Peyer's patch (tissue), 4 donors: ENCODE results near the gene LRRN2. TPM values are rescaled to one million over a fixed set of nuclear protein-coding genes. Genes with fewer than 3 reads are reported as not detected.
"Not testable (repeated sequence)": the region's sequence is repeated elsewhere in the genome, so short reads cannot be mapped to it uniquely, and the experiment has no call there.

Experiments used
- DNase-seq, 3 donors: peaks; one replicate each; pipeline ENCODE4 v3.0.0-alpha.2; 2017 to 2019
- H3K27ac ChIP-seq, 4 donors: fragments of 200-600 bp; sonication (generic); one replicate each; pipeline ENCODE4 v1.5.1; 2016 to 2019
- H3K27me3 ChIP-seq, 2 donors: fragments of 200-600 bp; sonication (generic); one replicate each; pipeline ENCODE4 v1.5.1; 2019
- H3K36me3 ChIP-seq, 3 donors: fragments of 200-600 bp; sonication (generic); one replicate each; pipeline ENCODE4 v1.5.1; 2016 to 2019
- H3K4me1 ChIP-seq, 4 donors: fragments of 200-600 bp; sonication (generic); one replicate each; pipeline ENCODE4 v1.5.1; 2016 to 2019
- H3K4me3 ChIP-seq, 4 donors: fragments of 200-600 bp; sonication (generic); 1 replicate in 3 of 4; 2 replicates in 1 of 4; pipeline ENCODE4 v1.5.1; 2016 to 2019; ENCODE audit warnings: mild to moderate bottlenecking in 1 of 4
- H3K9me3 ChIP-seq, 4 donors: fragments of 200-600 bp; sonication (generic); one replicate each; pipeline ENCODE4 v1.5.1; 2016 to 2019; ENCODE audit warnings: mild to moderate bottlenecking in 1 of 4
- POLR2A ChIP-seq, 2 donors: fragments of 450-650 bp; IDR thresholded peaks; one replicate each; pipeline ENCODE4 v1.5.1; 2017; ENCODE audit warnings: antibody characterized with exemption in 2 of 2, mild to moderate bottlenecking in 2 of 2, moderate library complexity in 2 of 2
- total RNA-seq, 4 donors: library from RNA; depleted of rRNA; stranded (reverse); fragments of >200 nt; gene quantifications; one replicate each; pipeline ENCODE4 v1.1.0, GENCODE V29; 2016
- TF ChIP-seq, protein P1 (sequence below), 6 experiments: fragments of 450-650 bp in 4 of 6; fragments of 200-600 bp in 2 of 6; sonication (generic) in 1 of 6; IDR thresholded peaks; one replicate each; pipeline ENCODE4 v1.5.1; 2017 to 2019; ENCODE audit warnings: antibody characterized with exemption in 6 of 6, mild to moderate bottlenecking in 3 of 6, moderate library complexity in 1 of 6

Gene LRRN2
- total RNA-seq, 4 donors from 2014 or later = 0.66 to 1.6 (median 0.70) TPM; not detected in 1

DNA sequence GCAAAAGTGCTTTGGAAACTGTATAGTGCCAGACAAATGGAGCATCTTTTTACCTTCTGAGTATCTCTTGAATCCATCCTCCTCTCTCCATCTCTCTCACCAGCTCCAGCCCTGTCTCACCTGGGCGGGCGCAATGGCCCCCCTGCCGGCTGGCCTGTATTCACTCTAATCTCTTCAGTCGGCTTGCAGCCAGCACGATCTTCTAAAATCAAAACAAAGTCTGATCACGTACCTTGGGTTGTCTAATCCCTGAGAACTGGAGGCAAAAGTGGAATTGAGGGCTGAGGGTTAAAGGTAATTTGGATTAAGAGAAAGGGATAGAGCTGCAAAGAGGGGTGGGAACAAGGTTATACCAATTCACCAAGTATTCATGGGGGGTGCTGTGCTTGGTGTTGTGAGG is 46.0 kb upstream of the LRRN2 start:
- TF ChIP-seq, protein P1, sequence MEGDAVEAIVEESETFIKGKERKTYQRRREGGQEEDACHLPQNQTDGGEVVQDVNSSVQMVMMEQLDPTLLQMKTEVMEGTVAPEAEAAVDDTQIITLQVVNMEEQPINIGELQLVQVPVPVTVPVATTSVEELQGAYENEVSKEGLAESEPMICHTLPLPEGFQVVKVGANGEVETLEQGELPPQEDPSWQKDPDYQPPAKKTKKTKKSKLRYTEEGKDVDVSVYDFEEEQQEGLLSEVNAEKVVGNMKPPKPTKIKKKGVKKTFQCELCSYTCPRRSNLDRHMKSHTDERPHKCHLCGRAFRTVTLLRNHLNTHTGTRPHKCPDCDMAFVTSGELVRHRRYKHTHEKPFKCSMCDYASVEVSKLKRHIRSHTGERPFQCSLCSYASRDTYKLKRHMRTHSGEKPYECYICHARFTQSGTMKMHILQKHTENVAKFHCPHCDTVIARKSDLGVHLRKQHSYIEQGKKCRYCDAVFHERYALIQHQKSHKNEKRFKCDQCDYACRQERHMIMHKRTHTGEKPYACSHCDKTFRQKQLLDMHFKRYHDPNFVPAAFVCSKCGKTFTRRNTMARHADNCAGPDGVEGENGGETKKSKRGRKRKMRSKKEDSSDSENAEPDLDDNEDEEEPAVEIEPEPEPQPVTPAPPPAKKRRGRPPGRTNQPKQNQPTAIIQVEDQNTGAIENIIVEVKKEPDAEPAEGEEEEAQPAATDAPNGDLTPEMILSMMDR (IDR thresholded peaks at IDR 0.05) = no peak
- no peak for TF ChIP-seq POLR2A (IDR thresholded peaks at IDR 0.05)
- no peaks in the 10 kb centered on the region for H3K4me1 ChIP-seq
- no peaks in the 10 kb centered on the region for H3K9me3 ChIP-seq
- no peak for DNase-seq
- H3K27me3 ChIP-seq = no peaks in the 10 kb centered on the region
- no peak overlapping the region for H3K4me3 ChIP-seq
- no peak overlapping the region for H3K27ac ChIP-seq
- H3K36me3 ChIP-seq = no peaks in the 10 kb centered on the region

DNA sequence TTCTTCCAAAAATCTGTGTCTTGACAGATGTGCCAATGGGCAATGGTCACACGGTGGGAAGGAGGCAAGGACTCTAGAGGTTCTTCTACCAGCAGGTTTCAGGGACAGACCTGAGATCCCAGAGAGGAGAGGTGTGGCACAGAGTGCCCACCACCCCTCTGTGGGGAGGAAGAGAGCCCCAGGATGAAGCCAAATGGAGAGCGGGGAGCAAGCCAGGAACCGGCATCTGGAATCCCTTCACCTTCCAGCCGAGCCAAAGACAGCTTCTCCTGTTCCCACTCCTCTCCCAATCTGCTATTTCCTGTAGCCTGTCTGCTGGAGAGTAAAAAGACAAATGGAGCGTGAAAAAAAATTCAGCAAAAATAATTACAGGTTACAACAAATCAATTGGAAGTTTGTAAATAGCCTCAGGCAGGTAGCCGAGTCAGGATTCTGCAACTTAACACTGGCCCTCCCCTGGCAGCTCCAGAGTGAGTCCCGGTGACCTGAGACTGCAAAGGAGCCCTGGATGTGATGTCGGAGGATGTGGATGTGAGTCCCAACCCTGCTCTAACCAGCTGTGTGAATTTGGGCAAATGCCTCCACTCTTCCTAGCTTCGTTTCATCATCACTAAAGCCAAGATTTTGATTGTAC is 45.4 kb upstream of the LRRN2 start:
- Histone ChIP-seq H3K9me3 (no peaks in the 10 kb centered on the region), H3K4me1 (no peaks in the 10 kb centered on the region), H3K36me3 (no peaks in the 10 kb centered on the region), H3K27me3 (no peaks in the 10 kb centered on the region), H3K4me3 (no peak overlapping the region), H3K27ac (no peak overlapping the region)
- TF ChIP-seq, protein P1 (IDR thresholded peaks at IDR 0.05) = no peak
- no peak for TF ChIP-seq POLR2A (IDR thresholded peaks at IDR 0.05)
- DNase-seq = no peak

DNA sequence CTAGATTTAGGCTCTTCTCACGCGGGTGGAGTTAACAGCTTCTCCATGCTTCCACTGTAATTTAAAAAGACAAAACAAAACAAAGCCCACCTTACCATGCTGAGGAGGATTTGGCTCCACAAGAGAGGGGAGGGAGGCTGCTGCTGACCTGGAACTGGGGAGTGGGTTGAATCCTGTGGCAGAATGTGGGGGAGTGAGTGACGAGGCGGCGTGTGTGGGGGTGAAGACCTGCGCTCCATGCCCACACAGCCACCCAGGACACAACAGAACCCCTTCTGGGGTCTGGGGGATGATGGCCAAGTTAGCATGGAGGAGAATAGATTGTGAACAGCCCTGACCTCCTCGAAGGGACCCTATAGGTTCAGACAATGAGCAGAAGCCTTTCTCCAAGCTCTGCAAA is 44.0 kb upstream of the LRRN2 start:
- no peaks in the 10 kb centered on the region for H3K4me1 ChIP-seq
- H3K27ac ChIP-seq = no peak overlapping the region
- H3K4me3 ChIP-seq = no peak overlapping the region
- DNase-seq = no peak
- H3K36me3 ChIP-seq = no peaks in the 10 kb centered on the region
- H3K9me3 ChIP-seq = no peaks in the 10 kb centered on the region
- no peaks in the 10 kb centered on the region for H3K27me3 ChIP-seq
- TF ChIP-seq, protein P1 (IDR thresholded peaks at IDR 0.05) = no peak
- TF ChIP-seq POLR2A (IDR thresholded peaks at IDR 0.05) = no peak

DNA sequence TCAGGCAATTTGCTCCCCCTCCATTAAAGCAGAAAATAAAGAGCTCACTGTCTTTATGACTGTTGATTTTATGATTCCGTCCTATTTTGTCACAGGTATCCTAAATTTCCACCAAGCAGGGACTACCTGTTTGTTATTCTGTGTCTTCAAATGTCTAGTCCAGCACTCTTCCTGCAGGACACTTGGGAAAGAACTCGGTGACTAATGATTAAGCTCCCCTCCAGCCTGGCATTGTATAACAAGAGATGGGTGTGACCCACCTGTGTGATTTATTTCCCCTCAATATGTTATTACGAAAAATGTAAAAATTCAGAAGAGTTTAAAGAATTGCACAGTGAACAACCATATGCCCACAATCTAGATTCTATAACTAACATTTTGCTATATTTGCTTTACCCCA is 42.9 kb upstream of the LRRN2 start:
- Histone ChIP-seq H3K27ac (no peak overlapping the region), H3K9me3 (no peaks in the 10 kb centered on the region), H3K27me3 (no peaks in the 10 kb centered on the region), H3K4me1 (no peaks in the 10 kb centered on the region), H3K36me3 (no peaks in the 10 kb centered on the region), H3K4me3 (no peak overlapping the region)
- no peak for DNase-seq
- TF ChIP-seq, protein P1 (IDR thresholded peaks at IDR 0.05) = no peak
- TF ChIP-seq POLR2A (IDR thresholded peaks at IDR 0.05) = no peak

DNA sequence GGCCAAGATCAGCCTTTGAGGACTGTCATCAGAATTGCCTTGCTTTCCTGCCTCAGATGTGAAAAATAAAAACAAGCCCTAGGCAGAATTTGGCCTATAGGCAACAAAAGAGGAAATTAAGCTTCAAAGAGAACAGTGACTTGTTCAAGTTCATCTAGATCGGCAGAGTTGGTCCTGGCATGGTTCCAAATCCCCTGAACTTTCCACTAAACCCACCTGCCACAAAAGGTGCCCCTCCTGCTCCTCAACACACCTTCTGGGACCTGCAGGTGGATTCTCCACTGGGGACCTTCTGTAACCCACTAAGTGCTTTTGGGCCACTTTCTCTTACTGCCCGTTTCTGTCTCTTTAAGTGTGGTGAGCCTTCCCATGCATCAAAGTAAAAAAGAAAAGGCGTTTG is 42.5 kb upstream of the LRRN2 start:
- no peak for DNase-seq
- H3K9me3 ChIP-seq = no peaks in the 10 kb centered on the region
- TF ChIP-seq, protein P1 (IDR thresholded peaks at IDR 0.05) = no peak
- no peak for TF ChIP-seq POLR2A (IDR thresholded peaks at IDR 0.05)
- no peaks in the 10 kb centered on the region for H3K4me1 ChIP-seq
- H3K36me3 ChIP-seq = no peaks in the 10 kb centered on the region
- H3K4me3 ChIP-seq = no peak overlapping the region
- H3K27me3 ChIP-seq = no peaks in the 10 kb centered on the region
- no peak overlapping the region for H3K27ac ChIP-seq

DNA sequence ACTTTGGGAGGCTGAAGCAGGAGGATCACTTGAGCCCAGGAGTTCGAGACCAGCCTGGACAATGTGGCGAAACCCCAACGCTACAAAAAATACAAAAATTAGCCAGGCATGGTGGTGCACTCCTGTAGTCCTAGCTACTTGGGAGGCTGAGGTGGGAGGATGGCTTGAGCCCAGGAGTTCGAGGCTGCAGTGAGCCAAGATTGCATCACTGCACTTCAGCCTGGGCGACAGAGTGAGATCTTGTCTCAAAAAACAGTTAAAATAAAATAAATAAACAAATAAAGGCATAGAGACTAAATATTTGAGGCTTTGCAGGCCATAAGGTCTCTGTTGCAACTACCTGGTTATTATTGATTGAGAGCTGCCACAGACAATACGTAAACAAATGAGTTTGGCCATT is 41.9 kb upstream of the LRRN2 start:
- not testable (repeated sequence) for H3K4me3 ChIP-seq, H3K36me3 ChIP-seq, H3K4me1 ChIP-seq, H3K9me3 ChIP-seq, H3K27me3 ChIP-seq, H3K27ac ChIP-seq, DNase-seq
